K562 (cell line): ENCODE results near the gene CLGN. TPM values are rescaled to one million over a fixed set of nuclear protein-coding genes. Genes with fewer than 3 reads are reported as not detected.

Source experiments
- ATAC-seq: fragments of 200-7000 bp; cut with Tn5 transposase; 3 replicates; pipeline ENCODE4 v1.9.1; 2020; ENCODE audit warnings: moderate library complexity
- BruUV-seq: library from RNA; stranded (reverse); fragments of 400-500 nt; replicated peaks from 2 replicates; lab custom pipeline; 2021; lab: Mats Ljungman, UMichigan
- CTCF ChIA-PET: fragments of 300-600 bp; formaldehyde crosslinking; extraction: SDS; loops from one replicate; lab custom pipeline; 2021; ENCODE audit warnings: low intra/inter-chr PET ratio; lab: Yijun Ruan, JAX
- POLR2A ChIA-PET: fragments of 300-600, 350-650 bp; sonication (Branson Sonifier 250); formaldehyde crosslinking; extraction: SDS; loops from one replicate; lab custom pipeline; 2021; ENCODE audit warnings: antibody characterized with exemption, inconsistent platforms; lab: Yijun Ruan, JAX
- DNase-seq, 4 experiments: peaks; one replicate each; pipeline versions ENCODE4 v3.0.0 to v3.0.0-alpha.2; 2011 to 2018; ENCODE audit warnings: low spot score in 3 of 4, mixed read lengths in 3 of 4; ENCODE audit errors: extremely low read depth in 1 of 4
- FAIRE-seq: peaks from 2 replicates; lab custom pipeline; 2011; peaks lifted over from hg19 to GRCh38; lab: Jason Lieb, UNC
- H2AFZ ChIP-seq: 2 replicates; pipeline ENCODE4 v1.6.0; 2011; ENCODE audit warnings: low read depth, low read length, control low read depth, inconsistent platforms
- H3K27ac ChIP-seq: fragments of 200-600 bp; 3 replicates; pipeline ENCODE4 v1.8.0; 2011; ENCODE audit warnings: low read depth, mild to moderate bottlenecking, control low read depth, inconsistent platforms, low read length, moderate library complexity, mixed read lengths; ENCODE audit errors: extremely low read depth
- H3K27me3 ChIP-seq, 2 experiments: fragments of 300-600 bp in 1 of 2; 2 replicates in 1 of 2; 3 replicates in 1 of 2; pipeline versions ENCODE4 v1.6.0 to v1.8.0; 2011; ENCODE audit warnings: inconsistent platforms in 2 of 2, low read length in 2 of 2, mild to moderate bottlenecking in 1 of 2, mixed read lengths in 1 of 2, moderate library complexity in 1 of 2; ENCODE audit not compliant: control insufficient read depth in 2 of 2, insufficient read depth in 2 of 2
- H3K36me3 ChIP-seq: fragments of 300-600 bp; 3 replicates; pipeline ENCODE4 v1.8.0; 2011; ENCODE audit warnings: mild to moderate bottlenecking, low read length, inconsistent platforms; ENCODE audit not compliant: control insufficient read depth, insufficient read depth
- H3K4me1 ChIP-seq, 2 experiments: fragments of 200-600 bp in 1 of 2; replicated peaks in 1 of 2; 2 replicates in 1 of 2; 3 replicates in 1 of 2; pipeline versions ENCODE4 v1.5.1 to v1.8.0; 2011; ENCODE audit warnings: inconsistent platforms in 2 of 2, low read length in 2 of 2, mild to moderate bottlenecking in 1 of 2, mixed read lengths in 1 of 2, moderate library complexity in 1 of 2; ENCODE audit not compliant: control insufficient read depth in 2 of 2, insufficient read depth in 2 of 2
- H3K4me2 ChIP-seq: 2 replicates; pipeline ENCODE4 v1.6.1; 2011; ENCODE audit warnings: low read length, control low read depth, inconsistent platforms, mixed read lengths; ENCODE audit not compliant: insufficient read depth
- H3K4me3 ChIP-seq: fragments of 200-600 bp; sonication (generic), shearing (Covaris generic); 2 replicates; pipeline ENCODE4 v1.5.1; 2016; ENCODE audit warnings: control low read depth, inconsistent platforms
- H3K79me2 ChIP-seq: fragments of 200-600 bp; 3 replicates; pipeline ENCODE4 v1.8.0; 2011; ENCODE audit warnings: low read length, inconsistent platforms; ENCODE audit not compliant: control insufficient read depth, insufficient read depth
- H3K9ac ChIP-seq, 2 experiments: 2 replicates each; pipeline versions ENCODE4 v1.6.0 to v1.6.1; 2011; ENCODE audit warnings: low read depth in 2 of 2, low read length in 2 of 2, control low read depth in 1 of 2, inconsistent platforms in 1 of 2, mild to moderate bottlenecking in 1 of 2, mixed read lengths in 1 of 2; ENCODE audit not compliant: insufficient read depth in 1 of 2
- H3K9me1 ChIP-seq: one replicate; pipeline ENCODE4 v1.6.0; 2011; ENCODE audit warnings: inconsistent platforms, mild to moderate bottlenecking, low read length, moderate library complexity; ENCODE audit not compliant: control insufficient read depth, insufficient read depth
- H3K9me3 ChIP-seq: replicated peaks from 2 replicates; pipeline ENCODE4 v1.5.1; 2011; ENCODE audit warnings: low read depth, low read length, inconsistent platforms; ENCODE audit not compliant: control insufficient read depth, insufficient read depth
- H4K20me1 ChIP-seq: replicated peaks from 2 replicates; pipeline ENCODE4 v1.6.1; 2011; ENCODE audit warnings: low read length, inconsistent platforms, mixed read lengths; ENCODE audit not compliant: control insufficient read depth, insufficient read depth
- CREBBP ChIP-seq: IDR thresholded peaks from one replicate; pipeline ENCODE4 v1.6.1; 2012; ENCODE audit warnings: low read depth, mild to moderate bottlenecking, control low read depth, inconsistent platforms, low read length
- DACH1 ChIP-seq: fragments of 450-650 bp; IDR thresholded peaks from 2 replicates; pipeline ENCODE4 v1.6.1; 2018; ENCODE audit not compliant: partially characterized antibody
- EHMT2 ChIP-seq: fragments of 450-650 bp; IDR thresholded peaks from 2 replicates; pipeline ENCODE4 v1.6.1; 2018; ENCODE audit warnings: antibody characterized with exemption
- GTF2A2 ChIP-seq: IDR thresholded peaks from 2 replicates; pipeline ENCODE4 v1.6.1; 2016; ENCODE audit warnings: mild to moderate bottlenecking, missing genetic modification characterization, missing compliant biosample characterization
- NFIC ChIP-seq: fragments of 450-650 bp; IDR thresholded peaks from 2 replicates; pipeline ENCODE4 v1.6.1; 2017; ENCODE audit warnings: mild to moderate bottlenecking, inconsistent platforms
- NR2C2 ChIP-seq, 2 experiments: fragments of 200-800 bp in 1 of 2; sonication (Bioruptor generic) in 1 of 2; sonication (generic) in 1 of 2; formaldehyde crosslinking in 1 of 2; IDR thresholded peaks; 2 replicates each; pipeline versions ENCODE4 v1.6.1 to v1.8.0; 2016 to 2022; ENCODE audit warnings: mild to moderate bottlenecking in 1 of 2, missing compliant biosample characterization in 1 of 2, missing genetic modification characterization in 1 of 2, missing genetic modification reagents in 1 of 2
- POLR3A ChIP-seq: IDR thresholded peaks from 2 replicates; pipeline ENCODE4 v1.6.1; 2011; ENCODE audit warnings: borderline replicate concordance, mild to moderate bottlenecking, moderate library complexity; ENCODE audit not compliant: insufficient read length, insufficient read depth; ENCODE audit errors: extremely low read depth
- WGBS: fragments of 100-300 bp; shearing (Covaris generic); methylation state at CpG from one replicate; pipeline ENCODE4 v1.1.6; 2016; ENCODE audit warnings: low coverage, mixed read lengths; ENCODE audit not compliant: insufficient coverage; ENCODE audit errors: missing lambda C conversion rate; 5-methylcytosine and 5-hydroxymethylcytosine counted together
- in situ Hi-C: fragments of 300-500 bp; cut with MboI; formaldehyde crosslinking; loops from 4 replicates; pipeline ENCODE4 v1.15.0; 2018; ENCODE audit warnings: inconsistent platforms, mixed read lengths
- intact Hi-C: fragments of 100-400 bp; cut with micrococcal nuclease; formaldehyde crosslinking; loops from 2 replicates; pipeline ENCODE4 v1.14.2; 2022
- polyA plus RNA-seq, 8 experiments: library from polyadenylated mRNA; depleted of rRNA in 4 of 8; stranded (reverse) in 5 of 8; unstranded in 3 of 8; fragments of >200 nt; fragmentation: Nextera tagmentation in 2 of 8; fragmentation: Illumina TruSeq in 1 of 8; extraction: Ambion mirVana in 2 of 8; extraction: Trizol in 1 of 8; gene quantifications; 2 replicates each; pipeline versions ENCODE4 v1.2.1 to v1.2.3, GENCODE V29; 2011 to 2014; ENCODE audit warnings: inconsistent platforms in 1 of 8, missing spikeins in 1 of 8
- total RNA-seq, 7 experiments: library from RNA; depleted of rRNA in 6 of 7; stranded (reverse); fragments of >200 nt in 6 of 7; fragmentation: Illumina TruSeq in 2 of 7; extraction: Trizol in 2 of 7; gene quantifications; 2 replicates each; pipeline versions ENCODE4 v1.2.1 to v1.2.3, GENCODE V29; 2011 to 2021; ENCODE audit warnings: low replicate concordance in 1 of 7
- TF ChIP-seq, protein P1 (sequence below): fragments of 250-450 bp; sonication (Bioruptor Pico); IDR thresholded peaks from 2 replicates; pipeline ENCODE4 v1.8.0; 2021; ENCODE audit warnings: borderline replicate concordance, mild to moderate bottlenecking, moderate library complexity; ENCODE audit not compliant: poor library complexity, severe bottlenecking

The CLGN gene
- total and polyA plus RNA-seq, 9 of the 15 experiments (the other 6 are each of a cell fraction or from before 2014, with no cell fraction given): 0.22 to 3.6 (median 2.7) TPM

DNA sequence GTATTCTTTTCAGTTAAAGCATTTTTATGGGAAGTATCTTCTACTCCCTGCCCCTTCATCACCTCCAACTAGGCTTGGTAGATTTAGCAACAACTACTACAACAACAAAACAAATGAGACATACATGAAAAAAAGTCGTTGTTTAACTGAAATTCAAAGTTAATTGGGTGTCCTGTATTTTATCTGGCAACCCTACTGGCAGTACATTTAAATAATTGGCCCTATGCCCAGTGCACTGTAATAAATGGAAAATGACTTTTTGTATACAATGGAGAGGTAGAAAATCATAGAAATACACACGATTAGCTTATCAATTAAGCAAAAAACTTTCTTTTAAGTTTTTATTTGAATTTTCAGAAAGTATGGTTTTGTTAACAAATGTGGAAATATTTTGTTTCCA lies 21.4 kb upstream of the CLGN start:
- Histone ChIP-seq H2AFZ (no peak overlapping the region), H3K79me2 (no peaks in the 10 kb centered on the region), H3K4me1 (no peaks in the 10 kb centered on the region), H3K36me3 (no peaks in the 10 kb centered on the region), H3K27ac (no peak overlapping the region), H3K4me3 (no peak overlapping the region), H4K20me1 (no peaks in the 10 kb centered on the region), H3K4me2 (no peak overlapping the region), H3K27me3 (no peaks in the 10 kb centered on the region), H3K9me1 (no peaks in the 10 kb centered on the region), H3K9me3 (no peaks in the 10 kb centered on the region), H3K9ac (no peak overlapping the region)
- no TSS peak for BruUV-seq
- ATAC-seq (no peak), DNase-seq (no peak), FAIRE-seq (no peak)
- POLR2A ChIA-PET: no interaction called here
- 3% methylated on average over 2 of the region's 2 CpGs for WGBS
- CTCF ChIA-PET: no interaction called here
- TF ChIP-seq POLR3A (no peak), EHMT2 (no peak), CREBBP (no peak), NFIC (peak; percentile 25; the same call in 1 of the 2 replicates), DACH1 (no peak), NR2C2 (CRISPR knock-in tag; IDR thresholded peaks at IDR 0.05) (no peak), NR2C2 (tag; IDR thresholded peaks at IDR 0.05) (no peak), GTF2A2 (no peak)
- TF ChIP-seq, protein P1, sequence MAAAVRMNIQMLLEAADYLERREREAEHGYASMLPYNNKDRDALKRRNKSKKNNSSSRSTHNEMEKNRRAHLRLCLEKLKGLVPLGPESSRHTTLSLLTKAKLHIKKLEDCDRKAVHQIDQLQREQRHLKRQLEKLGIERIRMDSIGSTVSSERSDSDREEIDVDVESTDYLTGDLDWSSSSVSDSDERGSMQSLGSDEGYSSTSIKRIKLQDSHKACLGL (CRISPR knock-in tag): no peak
- in situ Hi-C loops (no loop called here), intact Hi-C loops (no loop called here)
